ENCODE results near the gene ALOX5AP. TPM values are rescaled to one million over a fixed set of nuclear protein-coding genes. Genes with fewer than 3 reads are reported as not detected.

Gene ALOX5AP
- total RNA-seq, 1 donor from 2014 or later = 7.2 TPM

DNA sequence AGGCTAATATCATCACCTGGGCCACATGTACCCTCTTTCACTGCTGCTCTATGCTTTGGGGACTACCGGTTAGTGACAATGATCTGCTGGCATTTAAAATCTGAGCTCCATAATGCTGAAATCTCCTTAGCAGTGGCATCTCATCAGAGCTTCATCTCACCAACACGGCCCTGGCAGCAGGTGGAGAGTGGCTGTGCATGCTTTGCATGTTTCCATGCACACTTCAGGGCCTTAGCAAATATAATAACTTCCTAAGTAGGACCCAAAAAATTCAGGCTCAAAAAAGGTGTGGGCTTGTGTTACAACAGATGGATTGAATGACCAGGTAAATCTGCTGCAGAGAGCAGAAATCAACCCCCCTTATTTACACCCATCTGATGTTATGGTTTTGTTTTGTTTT lies 55.2 kb downstream of the ALOX5AP start:
- intact Hi-C loops (cut with micrococcal nuclease) = no loop called here
- H3K27ac ChIP-seq (replicated peaks) = no peak overlapping the region
- DNase-seq = no peak
- peaks cover 8% of the 10 kb centered on the region for H3K4me1 ChIP-seq
- no peaks in the 10 kb centered on the region for H3K27me3 ChIP-seq (ENCODE audit: low read depth)
- TF ChIP-seq, protein P1, sequence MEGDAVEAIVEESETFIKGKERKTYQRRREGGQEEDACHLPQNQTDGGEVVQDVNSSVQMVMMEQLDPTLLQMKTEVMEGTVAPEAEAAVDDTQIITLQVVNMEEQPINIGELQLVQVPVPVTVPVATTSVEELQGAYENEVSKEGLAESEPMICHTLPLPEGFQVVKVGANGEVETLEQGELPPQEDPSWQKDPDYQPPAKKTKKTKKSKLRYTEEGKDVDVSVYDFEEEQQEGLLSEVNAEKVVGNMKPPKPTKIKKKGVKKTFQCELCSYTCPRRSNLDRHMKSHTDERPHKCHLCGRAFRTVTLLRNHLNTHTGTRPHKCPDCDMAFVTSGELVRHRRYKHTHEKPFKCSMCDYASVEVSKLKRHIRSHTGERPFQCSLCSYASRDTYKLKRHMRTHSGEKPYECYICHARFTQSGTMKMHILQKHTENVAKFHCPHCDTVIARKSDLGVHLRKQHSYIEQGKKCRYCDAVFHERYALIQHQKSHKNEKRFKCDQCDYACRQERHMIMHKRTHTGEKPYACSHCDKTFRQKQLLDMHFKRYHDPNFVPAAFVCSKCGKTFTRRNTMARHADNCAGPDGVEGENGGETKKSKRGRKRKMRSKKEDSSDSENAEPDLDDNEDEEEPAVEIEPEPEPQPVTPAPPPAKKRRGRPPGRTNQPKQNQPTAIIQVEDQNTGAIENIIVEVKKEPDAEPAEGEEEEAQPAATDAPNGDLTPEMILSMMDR (IDR thresholded peaks at IDR 0.05; ENCODE audit: borderline replicate concordance) = no peak
- H3K36me3 ChIP-seq = no peaks in the 10 kb centered on the region
- H3K9me3 ChIP-seq (replicated peaks) = no peaks in the 10 kb centered on the region
- no peak overlapping the region for H3K4me3 ChIP-seq

DNA sequence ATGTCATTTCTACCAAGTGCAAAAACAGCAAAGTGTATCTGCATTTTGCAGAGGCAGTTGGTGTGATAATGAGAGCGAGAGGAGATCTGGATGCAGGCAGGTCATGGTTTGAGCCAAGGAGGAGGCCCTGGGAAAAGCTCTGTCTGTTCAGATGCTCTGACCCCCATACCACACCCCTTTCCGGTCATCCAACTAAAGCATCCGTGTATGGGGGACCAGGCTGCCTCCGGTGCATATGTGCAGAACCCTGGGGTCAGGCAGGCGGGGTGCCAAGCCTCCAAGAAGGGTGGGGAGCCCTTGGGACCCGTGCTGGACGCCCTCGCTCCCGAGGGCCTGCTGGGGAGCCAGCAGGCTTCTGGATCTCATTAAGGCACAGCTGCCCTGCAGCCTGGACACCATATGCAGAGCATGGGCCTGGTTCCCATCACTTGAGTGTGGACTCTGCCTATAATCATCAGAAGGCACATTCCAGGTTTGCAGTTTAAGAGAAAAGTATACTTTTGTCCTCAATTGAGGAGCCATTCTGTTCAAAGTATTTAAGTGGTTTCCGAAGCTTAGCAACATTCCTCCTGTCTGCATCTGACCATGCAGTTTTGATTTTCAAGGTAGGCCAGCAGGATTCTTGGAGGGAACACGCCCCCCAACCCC lies 56.1 kb downstream of the ALOX5AP start:
- intact Hi-C loops (cut with micrococcal nuclease) = no loop called here
- Histone ChIP-seq H3K27ac (replicated peaks) (peak overlapping the region; percentile 72), H3K4me3 (no peak overlapping the region), H3K27me3 (ENCODE audit: low read depth) (no peaks in the 10 kb centered on the region), H3K36me3 (no peaks in the 10 kb centered on the region), H3K4me1 (peaks cover 13% of the 10 kb centered on the region), H3K9me3 (replicated peaks) (no peaks in the 10 kb centered on the region)
- DNase-seq = peak; percentile 78
- TF ChIP-seq, protein P1 (IDR thresholded peaks at IDR 0.05; ENCODE audit: borderline replicate concordance) = no peak

DNA sequence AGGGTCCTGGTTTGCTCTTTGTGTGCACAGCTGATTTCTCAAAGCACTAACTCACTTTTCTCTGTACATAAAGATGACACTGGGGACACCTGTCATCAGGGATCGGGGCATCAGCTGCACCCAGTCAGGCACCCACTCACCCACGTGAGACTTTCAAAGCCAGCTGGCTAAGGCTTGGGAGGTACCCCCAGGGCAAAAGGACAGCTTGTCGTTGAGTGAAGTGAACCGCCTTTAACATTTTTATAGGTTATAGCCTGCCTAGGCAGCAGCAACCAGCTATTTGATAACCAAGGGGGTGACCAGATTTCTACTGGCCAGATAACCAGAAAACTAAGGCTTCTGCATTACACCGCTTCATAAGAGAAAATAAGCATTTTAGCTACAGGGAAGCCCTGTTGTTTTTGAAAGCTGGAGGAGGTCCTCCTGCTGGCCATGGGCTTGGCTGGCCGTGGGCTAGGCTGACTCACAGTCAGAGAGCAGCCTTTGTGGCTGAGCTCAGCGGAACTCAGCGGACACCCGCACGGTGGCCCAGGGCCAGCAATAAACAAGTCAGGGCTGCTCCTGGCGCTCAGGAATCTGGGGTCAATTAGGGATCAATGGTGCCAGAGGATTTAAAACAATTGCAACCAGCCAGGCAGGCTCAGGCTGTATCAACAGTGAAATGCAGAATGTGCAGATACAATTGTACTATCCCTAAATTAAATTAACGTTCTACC lies 57.1 kb downstream of the ALOX5AP start:
- Histone ChIP-seq H3K9me3 (replicated peaks) (no peaks in the 10 kb centered on the region), H3K27ac (replicated peaks) (peak overlapping the region; percentile 72), H3K4me1 (peaks cover 22% of the 10 kb centered on the region), H3K27me3 (ENCODE audit: low read depth) (no peaks in the 10 kb centered on the region), H3K36me3 (no peaks in the 10 kb centered on the region), H3K4me3 (no peak overlapping the region)
- DNase-seq = peak; percentile 77
- intact Hi-C loops (cut with micrococcal nuclease) = no loop called here
- TF ChIP-seq, protein P1 (IDR thresholded peaks at IDR 0.05; ENCODE audit: borderline replicate concordance) = peak; percentile 29

DNA sequence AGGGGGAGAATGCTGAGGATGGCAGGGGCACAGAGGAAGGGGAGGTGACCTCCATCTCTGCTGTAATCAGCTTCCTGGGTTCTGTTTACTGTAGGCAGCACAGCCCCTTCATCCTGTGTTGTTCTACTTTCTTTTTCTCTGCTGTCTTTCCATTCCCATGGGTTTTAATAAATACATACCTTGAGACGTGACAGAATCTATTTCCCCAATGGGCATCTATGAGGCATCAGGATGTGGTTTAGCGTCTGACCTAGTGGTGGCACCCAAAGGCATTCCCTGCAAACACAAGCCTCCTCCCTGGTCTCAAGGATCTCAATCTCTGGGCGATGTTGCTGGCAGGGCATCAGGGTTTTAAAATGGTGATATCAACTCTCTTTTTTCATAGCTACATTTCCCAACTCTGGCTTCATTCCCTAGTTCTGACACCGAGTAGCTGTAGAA lies 60.8 kb downstream of the ALOX5AP start:
- Histone ChIP-seq H3K27ac (replicated peaks) (no peak overlapping the region), H3K4me1 (peaks cover 22% of the 10 kb centered on the region), H3K36me3 (no peaks in the 10 kb centered on the region), H3K27me3 (ENCODE audit: low read depth) (no peaks in the 10 kb centered on the region), H3K9me3 (replicated peaks) (no peaks in the 10 kb centered on the region), H3K4me3 (peak overlapping the region; percentile 20)
- TF ChIP-seq, protein P1 (IDR thresholded peaks at IDR 0.05; ENCODE audit: borderline replicate concordance) = no peak
- no peak for DNase-seq
- intact Hi-C loops (cut with micrococcal nuclease) = no loop called here

DNA sequence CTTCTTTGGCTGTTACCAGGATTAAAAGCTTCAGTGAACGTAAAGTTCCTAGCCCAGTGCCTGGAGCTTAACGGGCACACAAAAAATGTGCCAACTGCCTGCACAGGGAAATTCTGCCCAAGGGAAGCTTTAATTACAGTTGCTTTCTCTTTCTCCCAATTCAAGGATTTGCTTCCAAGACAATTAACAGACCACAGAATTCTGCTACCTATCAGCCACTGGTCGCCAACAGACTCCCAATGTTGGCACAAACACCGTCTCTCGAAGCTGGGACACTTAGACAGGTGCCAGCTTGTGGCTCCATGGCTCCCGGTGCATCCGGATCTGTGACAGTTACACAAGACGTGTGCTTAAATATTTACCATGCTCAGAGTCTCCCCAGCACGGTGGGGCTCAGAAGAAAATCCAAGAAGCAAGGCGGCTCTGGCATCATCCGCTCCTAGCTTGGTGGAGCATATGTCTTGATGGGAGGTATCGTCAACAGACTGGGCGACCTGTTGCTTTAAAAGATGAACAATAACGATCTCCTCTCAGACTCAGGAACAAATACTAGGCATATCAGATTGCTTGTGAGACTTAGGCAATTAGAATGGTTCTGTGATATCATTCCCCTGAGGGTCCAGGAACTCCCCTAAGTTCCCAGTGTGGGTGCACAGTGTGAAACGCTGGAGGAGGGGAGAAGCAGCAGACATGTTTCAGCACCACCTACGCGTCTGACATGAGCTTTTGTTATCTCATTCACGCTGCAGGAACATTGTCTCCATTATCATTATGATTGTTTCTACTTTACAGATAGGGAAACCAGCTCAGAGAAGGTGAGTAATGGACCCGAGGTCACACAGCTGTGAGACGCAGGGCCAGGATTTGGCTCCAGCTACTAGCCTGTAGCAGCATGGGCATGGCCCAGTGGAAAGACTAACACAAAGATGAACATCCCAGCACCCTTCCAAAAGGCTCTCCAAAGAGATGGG lies 61.6 kb downstream of the ALOX5AP start:
- TF ChIP-seq, protein P1 (IDR thresholded peaks at IDR 0.05; ENCODE audit: borderline replicate concordance) = no peak
- H3K4me1 ChIP-seq = peaks cover 22% of the 10 kb centered on the region
- H3K9me3 ChIP-seq (replicated peaks) = no peaks in the 10 kb centered on the region
- no peak overlapping the region for H3K27ac ChIP-seq (replicated peaks)
- peak overlapping the region; percentile 20 for H3K4me3 ChIP-seq
- DNase-seq = no peak
- H3K36me3 ChIP-seq = no peaks in the 10 kb centered on the region
- intact Hi-C loops (cut with micrococcal nuclease) = no loop called here
- no peaks in the 10 kb centered on the region for H3K27me3 ChIP-seq (ENCODE audit: low read depth)
